K562 (cell line): Measurements from ENCODE around the gene CISTR. TPM values are rescaled to one million over a fixed set of nuclear protein-coding genes. Genes with fewer than 3 reads are reported as not detected.

Experiments used
- ATAC-seq: fragments of 200-7000 bp; cut with Tn5 transposase; 3 replicates; pipeline ENCODE4 v1.9.1; 2020; ENCODE audit warnings: moderate library complexity
- BruUV-seq: library from RNA; stranded (reverse); fragments of 400-500 nt; replicated peaks from 2 replicates; lab custom pipeline; 2021; lab: Mats Ljungman, UMichigan
- CTCF ChIA-PET: fragments of 300-600 bp; formaldehyde crosslinking; extraction: SDS; loops from one replicate; lab custom pipeline; 2021; ENCODE audit warnings: low intra/inter-chr PET ratio; lab: Yijun Ruan, JAX
- POLR2A ChIA-PET: fragments of 300-600, 350-650 bp; sonication (Branson Sonifier 250); formaldehyde crosslinking; extraction: SDS; loops from one replicate; lab custom pipeline; 2021; ENCODE audit warnings: antibody characterized with exemption, inconsistent platforms; lab: Yijun Ruan, JAX
- DNase-seq, 4 experiments: peaks; one replicate each; pipeline versions ENCODE4 v3.0.0 to v3.0.0-alpha.2; 2011 to 2018; ENCODE audit warnings: low spot score in 3 of 4, mixed read lengths in 3 of 4; ENCODE audit errors: extremely low read depth in 1 of 4
- FAIRE-seq: peaks from 2 replicates; lab custom pipeline; 2011; peaks lifted over from hg19 to GRCh38; lab: Jason Lieb, UNC
- H2AFZ ChIP-seq: 2 replicates; pipeline ENCODE4 v1.6.0; 2011; ENCODE audit warnings: low read depth, low read length, control low read depth, inconsistent platforms
- H3K27ac ChIP-seq: fragments of 200-600 bp; 3 replicates; pipeline ENCODE4 v1.8.0; 2011; ENCODE audit warnings: low read depth, mild to moderate bottlenecking, control low read depth, inconsistent platforms, low read length, moderate library complexity, mixed read lengths; ENCODE audit errors: extremely low read depth
- H3K27me3 ChIP-seq, 2 experiments: fragments of 300-600 bp in 1 of 2; 2 replicates in 1 of 2; 3 replicates in 1 of 2; pipeline versions ENCODE4 v1.6.0 to v1.8.0; 2011; ENCODE audit warnings: inconsistent platforms in 2 of 2, low read length in 2 of 2, mild to moderate bottlenecking in 1 of 2, mixed read lengths in 1 of 2, moderate library complexity in 1 of 2; ENCODE audit not compliant: control insufficient read depth in 2 of 2, insufficient read depth in 2 of 2
- H3K36me3 ChIP-seq: fragments of 300-600 bp; 3 replicates; pipeline ENCODE4 v1.8.0; 2011; ENCODE audit warnings: mild to moderate bottlenecking, low read length, inconsistent platforms; ENCODE audit not compliant: control insufficient read depth, insufficient read depth
- H3K4me1 ChIP-seq, 2 experiments: fragments of 200-600 bp in 1 of 2; replicated peaks in 1 of 2; 2 replicates in 1 of 2; 3 replicates in 1 of 2; pipeline versions ENCODE4 v1.5.1 to v1.8.0; 2011; ENCODE audit warnings: inconsistent platforms in 2 of 2, low read length in 2 of 2, mild to moderate bottlenecking in 1 of 2, mixed read lengths in 1 of 2, moderate library complexity in 1 of 2; ENCODE audit not compliant: control insufficient read depth in 2 of 2, insufficient read depth in 2 of 2
- H3K4me2 ChIP-seq: 2 replicates; pipeline ENCODE4 v1.6.1; 2011; ENCODE audit warnings: low read length, control low read depth, inconsistent platforms, mixed read lengths; ENCODE audit not compliant: insufficient read depth
- H3K4me3 ChIP-seq: fragments of 200-600 bp; sonication (generic), shearing (Covaris generic); 2 replicates; pipeline ENCODE4 v1.5.1; 2016; ENCODE audit warnings: control low read depth, inconsistent platforms
- H3K79me2 ChIP-seq: fragments of 200-600 bp; 3 replicates; pipeline ENCODE4 v1.8.0; 2011; ENCODE audit warnings: low read length, inconsistent platforms; ENCODE audit not compliant: control insufficient read depth, insufficient read depth
- H3K9ac ChIP-seq, 2 experiments: 2 replicates each; pipeline versions ENCODE4 v1.6.0 to v1.6.1; 2011; ENCODE audit warnings: low read depth in 2 of 2, low read length in 2 of 2, control low read depth in 1 of 2, inconsistent platforms in 1 of 2, mild to moderate bottlenecking in 1 of 2, mixed read lengths in 1 of 2; ENCODE audit not compliant: insufficient read depth in 1 of 2
- H3K9me1 ChIP-seq: one replicate; pipeline ENCODE4 v1.6.0; 2011; ENCODE audit warnings: inconsistent platforms, mild to moderate bottlenecking, low read length, moderate library complexity; ENCODE audit not compliant: control insufficient read depth, insufficient read depth
- H3K9me3 ChIP-seq: replicated peaks from 2 replicates; pipeline ENCODE4 v1.5.1; 2011; ENCODE audit warnings: low read depth, low read length, inconsistent platforms; ENCODE audit not compliant: control insufficient read depth, insufficient read depth
- H4K20me1 ChIP-seq: replicated peaks from 2 replicates; pipeline ENCODE4 v1.6.1; 2011; ENCODE audit warnings: low read length, inconsistent platforms, mixed read lengths; ENCODE audit not compliant: control insufficient read depth, insufficient read depth
- CXXC5 ChIP-seq: fragments of 250-450 bp; sonication (Bioruptor Pico); IDR thresholded peaks from 2 replicates; pipeline ENCODE4 v1.8.0; 2022; ENCODE audit warnings: inconsistent platforms, mild to moderate bottlenecking, moderate library complexity
- NFE2 ChIP-seq: IDR thresholded peaks from 2 replicates; pipeline ENCODE4 v1.6.1; 2014; ENCODE audit warnings: antibody characterized with exemption, low read depth
- NR4A1 ChIP-seq, 2 experiments: fragments of 250-450 bp in 1 of 2; fragments of 450-650 bp in 1 of 2; sonication (Bioruptor Pico) in 1 of 2; IDR thresholded peaks; 2 replicates each; pipeline versions ENCODE4 v1.4.0 to v1.6.1; 2016 to 2020; ENCODE audit warnings: mild to moderate bottlenecking in 2 of 2, missing compliant biosample characterization in 1 of 2, missing genetic modification characterization in 1 of 2, moderate library complexity in 1 of 2
- POLR2AphosphoS2 ChIP-seq: IDR thresholded peaks from 2 replicates; pipeline ENCODE4 v1.6.1; 2012; ENCODE audit warnings: low read length, improper control_type of control experiment
- PRPF4 ChIP-seq: fragments of 200-400 bp; formaldehyde crosslinking; IDR thresholded peaks from one replicate; pipeline ENCODE4 v1.6.1; 2017; ENCODE audit warnings: low read length, low read depth, mild to moderate bottlenecking; ENCODE audit not compliant: insufficient read depth, poor library complexity, severe bottlenecking
- SMARCB1 ChIP-seq: IDR thresholded peaks from 2 replicates; pipeline ENCODE4 v1.6.1; 2011; ENCODE audit warnings: improper control_type of control experiment, low read depth; ENCODE audit not compliant: insufficient read length
- SMARCC2 ChIP-seq: fragments of 450-650 bp; IDR thresholded peaks from 2 replicates; pipeline ENCODE4 v1.6.1; 2017; ENCODE audit warnings: antibody characterized with exemption, moderate library complexity, mild to moderate bottlenecking, low read depth
- STAT5B ChIP-seq: fragments of 250-450 bp; sonication (Bioruptor Pico); IDR thresholded peaks from 2 replicates; pipeline ENCODE4 v1.8.0; 2021; ENCODE audit warnings: mild to moderate bottlenecking, inconsistent platforms
- ZBTB7A ChIP-seq: IDR thresholded peaks from 2 replicates; pipeline ENCODE4 v1.6.1; 2011; ENCODE audit warnings: low read depth, mild to moderate bottlenecking, low read length, moderate library complexity, borderline replicate concordance; ENCODE audit not compliant: control insufficient read depth
- ZC3H4 ChIP-seq: sonication (generic); formaldehyde crosslinking; IDR thresholded peaks from 2 replicates; pipeline ENCODE4 v1.9.0; 2021; ENCODE audit warnings: missing genetic modification reagents, borderline replicate concordance
- ZC3H8 ChIP-seq: fragments of 450-650 bp; IDR thresholded peaks from 2 replicates; pipeline ENCODE4 v1.6.1; 2017
- ZNF24 ChIP-seq: fragments of 450-650 bp; IDR thresholded peaks from 2 replicates; pipeline ENCODE4 v1.6.1; 2016
- ZNF347 ChIP-seq: fragments of 450-650 bp; formaldehyde crosslinking; IDR thresholded peaks from 2 replicates; pipeline ENCODE4 v1.4.0; 2020; ENCODE audit warnings: low read depth, mild to moderate bottlenecking, moderate library complexity
- ZNF444 ChIP-seq: fragments of 250-450 bp; sonication (Bioruptor Pico); IDR thresholded peaks from 2 replicates; pipeline ENCODE4 v1.4.0; 2020; ENCODE audit warnings: mild to moderate bottlenecking, moderate library complexity
- WGBS: fragments of 100-300 bp; shearing (Covaris generic); methylation state at CpG from one replicate; pipeline ENCODE4 v1.1.6; 2016; ENCODE audit warnings: low coverage, mixed read lengths; ENCODE audit not compliant: insufficient coverage; ENCODE audit errors: missing lambda C conversion rate; 5-methylcytosine and 5-hydroxymethylcytosine counted together
- in situ Hi-C: fragments of 300-500 bp; cut with MboI; formaldehyde crosslinking; loops from 4 replicates; pipeline ENCODE4 v1.15.0; 2018; ENCODE audit warnings: inconsistent platforms, mixed read lengths
- intact Hi-C: fragments of 100-400 bp; cut with micrococcal nuclease; formaldehyde crosslinking; loops from 2 replicates; pipeline ENCODE4 v1.14.2; 2022
- polyA plus RNA-seq, 8 experiments: library from polyadenylated mRNA; depleted of rRNA in 4 of 8; stranded (reverse) in 5 of 8; unstranded in 3 of 8; fragments of >200 nt; fragmentation: Nextera tagmentation in 2 of 8; fragmentation: Illumina TruSeq in 1 of 8; extraction: Ambion mirVana in 2 of 8; extraction: Trizol in 1 of 8; gene quantifications; 2 replicates each; pipeline versions ENCODE4 v1.2.1 to v1.2.3, GENCODE V29; 2011 to 2014; ENCODE audit warnings: inconsistent platforms in 1 of 8, missing spikeins in 1 of 8
- total RNA-seq, 7 experiments: library from RNA; depleted of rRNA in 6 of 7; stranded (reverse); fragments of >200 nt in 6 of 7; fragmentation: Illumina TruSeq in 2 of 7; extraction: Trizol in 2 of 7; gene quantifications; 2 replicates each; pipeline versions ENCODE4 v1.2.1 to v1.2.3, GENCODE V29; 2011 to 2021; ENCODE audit warnings: low replicate concordance in 1 of 7
- TF ChIP-seq, protein P1 (sequence below): fragments of 450-650 bp; formaldehyde crosslinking; IDR thresholded peaks from 2 replicates; pipeline ENCODE4 v1.4.0; 2022; ENCODE audit warnings: mild to moderate bottlenecking, moderate library complexity
- TF ChIP-seq, protein P2 (sequence below), 2 experiments: IDR thresholded peaks; 2 replicates each; pipeline ENCODE4 v1.6.1; 2012; ENCODE audit warnings: improper control_type of control experiment in 2 of 2, low read depth in 2 of 2, low read length in 2 of 2, borderline replicate concordance in 1 of 2

CISTR gene
- total and polyA plus RNA-seq, 9 of the 15 experiments (the other 6 are each of a cell fraction or from before 2014, with no cell fraction given), result not detected

DNA sequence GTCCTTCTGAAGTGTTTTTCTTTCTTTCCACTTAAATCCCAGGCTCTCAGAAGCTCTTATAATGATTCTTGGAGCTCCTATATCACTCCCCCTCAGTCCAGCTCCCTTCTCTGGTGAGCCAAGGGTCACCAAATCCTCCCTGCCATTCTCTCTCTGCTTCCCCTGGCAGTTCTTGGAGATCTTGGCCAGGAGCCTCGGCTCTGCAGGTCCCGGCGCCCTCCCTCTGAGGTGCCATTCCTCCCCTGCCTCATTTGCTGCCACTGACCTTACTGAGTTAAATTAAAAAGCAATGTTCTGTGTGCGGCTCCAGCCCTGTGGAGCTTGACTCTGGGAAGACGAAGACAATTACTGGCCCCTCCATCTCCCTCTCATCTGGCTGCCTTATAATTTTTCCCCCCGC lies 7.0 kb downstream of the CISTR start (continued):
- TF ChIP-seq PRPF4 (no peak), ZC3H8 (no peak), ZBTB7A (no peak), ZNF347 (CRISPR knock-in tag) (no peak)

DNA sequence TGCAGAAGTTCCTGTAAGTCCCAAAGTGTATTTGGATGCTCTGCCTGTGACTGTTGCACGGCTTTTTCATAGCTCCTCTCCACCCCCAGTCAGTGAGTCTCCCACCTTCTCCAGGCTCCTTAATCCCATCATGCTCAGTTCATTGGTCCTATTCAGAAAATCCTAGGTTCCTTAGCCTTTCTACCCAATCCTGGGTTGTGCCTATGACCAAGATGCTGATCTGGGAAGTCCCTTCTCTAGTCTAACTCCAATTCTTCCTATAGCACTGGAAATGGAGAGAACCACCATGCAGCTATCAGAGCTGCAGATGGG lies 7.7 kb downstream of the CISTR start:
- peaks cover 36 to 80% of the 10 kb centered on the region in 2 experiments for H3K27me3 ChIP-seq
- peaks cover 0 to 7% of the 10 kb centered on the region in 2 experiments; a peak in 4 of 5 replicates for H3K4me1 ChIP-seq
- in situ Hi-C loops, result loop anchor here (5.0 kb wide), 1 partner anchor 42 kb away; no protein-coding TSS in a partner anchor
- H3K9me3 ChIP-seq, result no peaks in the 10 kb centered on the region
- no peaks in the 10 kb centered on the region for H3K9me1 ChIP-seq
- no peak overlapping the region for H3K27ac ChIP-seq
- ATAC-seq (no peak), DNase-seq (no peak), FAIRE-seq (no peak)
- H3K4me2 ChIP-seq, result no peak overlapping the region
- no peak overlapping the region for H3K4me3 ChIP-seq
- no peak overlapping the region for H2AFZ ChIP-seq
- 0% methylated on average over 1 of the region's 1 CpG for WGBS
- ChIA-PET POLR2A (interaction anchor here (0.6 to 3.4 kb wide), 6 partner anchors 10 to 423 kb away, joined by 3 to 15 read pairs (median 4); partner anchors contain the start of gene AAAS), CTCF (interaction anchor here (0.6 to 10.6 kb wide), 5 partner anchors 13 to 45 kb away, joined by 3 to 252 read pairs (median 5); no protein-coding TSS in a partner anchor)
- no peaks in the 10 kb centered on the region for H3K79me2 ChIP-seq
- no peaks in the 10 kb centered on the region for H3K36me3 ChIP-seq
- TF ChIP-seq, protein P1, sequence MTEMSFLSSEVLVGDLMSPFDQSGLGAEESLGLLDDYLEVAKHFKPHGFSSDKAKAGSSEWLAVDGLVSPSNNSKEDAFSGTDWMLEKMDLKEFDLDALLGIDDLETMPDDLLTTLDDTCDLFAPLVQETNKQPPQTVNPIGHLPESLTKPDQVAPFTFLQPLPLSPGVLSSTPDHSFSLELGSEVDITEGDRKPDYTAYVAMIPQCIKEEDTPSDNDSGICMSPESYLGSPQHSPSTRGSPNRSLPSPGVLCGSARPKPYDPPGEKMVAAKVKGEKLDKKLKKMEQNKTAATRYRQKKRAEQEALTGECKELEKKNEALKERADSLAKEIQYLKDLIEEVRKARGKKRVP (CRISPR knock-in tag), result no peak
- TF ChIP-seq, protein P2, sequence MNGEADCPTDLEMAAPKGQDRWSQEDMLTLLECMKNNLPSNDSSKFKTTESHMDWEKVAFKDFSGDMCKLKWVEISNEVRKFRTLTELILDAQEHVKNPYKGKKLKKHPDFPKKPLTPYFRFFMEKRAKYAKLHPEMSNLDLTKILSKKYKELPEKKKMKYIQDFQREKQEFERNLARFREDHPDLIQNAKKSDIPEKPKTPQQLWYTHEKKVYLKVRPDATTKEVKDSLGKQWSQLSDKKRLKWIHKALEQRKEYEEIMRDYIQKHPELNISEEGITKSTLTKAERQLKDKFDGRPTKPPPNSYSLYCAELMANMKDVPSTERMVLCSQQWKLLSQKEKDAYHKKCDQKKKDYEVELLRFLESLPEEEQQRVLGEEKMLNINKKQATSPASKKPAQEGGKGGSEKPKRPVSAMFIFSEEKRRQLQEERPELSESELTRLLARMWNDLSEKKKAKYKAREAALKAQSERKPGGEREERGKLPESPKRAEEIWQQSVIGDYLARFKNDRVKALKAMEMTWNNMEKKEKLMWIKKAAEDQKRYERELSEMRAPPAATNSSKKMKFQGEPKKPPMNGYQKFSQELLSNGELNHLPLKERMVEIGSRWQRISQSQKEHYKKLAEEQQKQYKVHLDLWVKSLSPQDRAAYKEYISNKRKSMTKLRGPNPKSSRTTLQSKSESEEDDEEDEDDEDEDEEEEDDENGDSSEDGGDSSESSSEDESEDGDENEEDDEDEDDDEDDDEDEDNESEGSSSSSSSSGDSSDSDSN (IDR thresholded peaks at IDR 0.05; ENCODE audit: borderline replicate concordance in 1 of 2, low read depth in 2 of 2, low read length in 2 of 2), result no peak
- TF ChIP-seq ZC3H4 (CRISPR knock-in tag), result no peak
- TF ChIP-seq SMARCB1, result no peak
- TF ChIP-seq SMARCC2, result no peak
- no peak for TF ChIP-seq POLR2AphosphoS2
- no peak for TF ChIP-seq STAT5B
- TF ChIP-seq ZNF24, result no peak
- TF ChIP-seq NR4A1 (CRISPR knock-in tag; IDR thresholded peaks at IDR 0.05), result no peak
- TF ChIP-seq NR4A1 (tag; IDR thresholded peaks at IDR 0.05), result no peak
- no peak for TF ChIP-seq CXXC5 (CRISPR knock-in tag)
- TF ChIP-seq NFE2, result no peak
- TF ChIP-seq ZNF444 (CRISPR knock-in tag), result no peak
- H3K9ac ChIP-seq, result no peak overlapping the region
- intact Hi-C loops, result no loop called here
- no peaks in the 10 kb centered on the region; the same call in none of the 2 replicates for H4K20me1 ChIP-seq
- BruUV-seq, result no TSS peak
